K562 (cell line): ENCODE measurements around the gene ID1. TPM values are rescaled to one million over a fixed set of nuclear protein-coding genes. Genes with fewer than 3 reads are reported as not detected.

Experiments
- ARID1B ChIP-seq: fragments of 450-650 bp; IDR thresholded peaks from 2 replicates; pipeline ENCODE4 v1.6.1; 2016; ENCODE audit warnings: antibody characterized with exemption, mild to moderate bottlenecking, inconsistent platforms
- BACH1 ChIP-seq: fragments of 200-800 bp; sonication (Bioruptor generic); IDR thresholded peaks from 2 replicates; pipeline ENCODE4 v1.6.1; 2016; ENCODE audit warnings: missing genetic modification characterization, missing compliant biosample characterization
- CEBPZ ChIP-seq: fragments of 150-350 bp; IDR thresholded peaks from 2 replicates; pipeline ENCODE4 v1.6.1; 2014; ENCODE audit warnings: low read depth, mild to moderate bottlenecking, low read length, borderline replicate concordance
- HMG20A ChIP-seq: fragments of 450-650 bp; formaldehyde crosslinking; conservative IDR thresholded peaks from 2 replicates; pipeline ENCODE4 v1.4.0; 2020; ENCODE audit warnings: mild to moderate bottlenecking, mixed read lengths
- MBD1 ChIP-seq: fragments of 250-450 bp; sonication (Bioruptor Pico); IDR thresholded peaks from 2 replicates; pipeline ENCODE4 v1.8.0; 2022; ENCODE audit warnings: inconsistent platforms
- MTA3 ChIP-seq: fragments of 450-650 bp; formaldehyde crosslinking; IDR thresholded peaks from 2 replicates; pipeline ENCODE4 v1.6.1; 2017; ENCODE audit warnings: mild to moderate bottlenecking, borderline replicate concordance
- MXI1 ChIP-seq: IDR thresholded peaks from 2 replicates; pipeline ENCODE4 v1.6.1; 2011; ENCODE audit warnings: low read depth, mild to moderate bottlenecking, improper control_type of control experiment, low read length
- POLR2A ChIP-seq: fragments of 450-650 bp; conservative IDR thresholded peaks from 2 replicates; pipeline ENCODE4 v1.6.1; 2016
- SAFB2 ChIP-seq: fragments of 200-400 bp; formaldehyde crosslinking; IDR thresholded peaks from 2 replicates; pipeline ENCODE4 v1.6.1; 2018; ENCODE audit warnings: borderline replicate concordance, low read length, low read depth, moderate library complexity; ENCODE audit not compliant: severe bottlenecking
- SMAD3 ChIP-seq: fragments of 450-650 bp; formaldehyde crosslinking; conservative IDR thresholded peaks from 2 replicates; pipeline ENCODE4 v1.4.0; 2020; ENCODE audit warnings: mild to moderate bottlenecking
- TAF1 ChIP-seq: IDR thresholded peaks from 2 replicates; pipeline ENCODE4 v1.6.1; 2011; ENCODE audit warnings: mild to moderate bottlenecking, low read length, moderate library complexity; ENCODE audit not compliant: insufficient read depth, control insufficient read depth, severe bottlenecking; ENCODE audit errors: extremely low read depth
- TCF15 ChIP-seq: fragments of 250-450 bp; sonication (Bioruptor Pico); IDR thresholded peaks from 2 replicates; pipeline ENCODE4 v1.8.0; 2022; ENCODE audit warnings: moderate library complexity, mild to moderate bottlenecking, inconsistent platforms
- TFE3 ChIP-seq: fragments of 450-650 bp; formaldehyde crosslinking; IDR thresholded peaks from 2 replicates; pipeline ENCODE4 v1.4.0; 2020; ENCODE audit warnings: mild to moderate bottlenecking, mixed read lengths
- TGIF2 ChIP-seq: sonication (generic); formaldehyde crosslinking; IDR thresholded peaks from 2 replicates; pipeline ENCODE4 v1.8.1; 2022; ENCODE audit warnings: mild to moderate bottlenecking, missing genetic modification reagents, moderate library complexity
- ZBTB49 ChIP-seq: sonication (generic); formaldehyde crosslinking; IDR thresholded peaks from 2 replicates; pipeline ENCODE4 v1.8.0; 2022; ENCODE audit warnings: missing genetic modification reagents, mild to moderate bottlenecking, borderline replicate concordance
- ZC3H4 ChIP-seq: sonication (generic); formaldehyde crosslinking; IDR thresholded peaks from 2 replicates; pipeline ENCODE4 v1.9.0; 2021; ENCODE audit warnings: missing genetic modification reagents, borderline replicate concordance
- polyA plus RNA-seq, 8 experiments: library from polyadenylated mRNA; depleted of rRNA in 4 of 8; stranded (reverse) in 5 of 8; unstranded in 3 of 8; fragments of >200 nt; fragmentation: Nextera tagmentation in 2 of 8; fragmentation: Illumina TruSeq in 1 of 8; extraction: Ambion mirVana in 2 of 8; extraction: Trizol in 1 of 8; gene quantifications; 2 replicates each; pipeline versions ENCODE4 v1.2.1 to v1.2.3, GENCODE V29; 2011 to 2014; ENCODE audit warnings: inconsistent platforms in 1 of 8, missing spikeins in 1 of 8
- total RNA-seq, 7 experiments: library from RNA; depleted of rRNA in 6 of 7; stranded (reverse); fragments of >200 nt in 6 of 7; fragmentation: Illumina TruSeq in 2 of 7; extraction: Trizol in 2 of 7; gene quantifications; 2 replicates each; pipeline versions ENCODE4 v1.2.1 to v1.2.3, GENCODE V29; 2011 to 2021; ENCODE audit warnings: low replicate concordance in 1 of 7

ID1 gene
- total and polyA plus RNA-seq, 9 of the 15 experiments (the other 6 are each of a cell fraction or from before 2014, with no cell fraction given): 1.4 to 358 (median 65.0) TPM

GRCh38 chr20:31605031-31605901 is at the start of gene ID1 (continued):
- TF ChIP-seq MTA3: peak; percentile 99
- peak; percentile 95; the same call in 1 of the 2 replicates for TF ChIP-seq ZC3H4 (CRISPR knock-in tag)
- TF ChIP-seq ZBTB49: no peak; the same call in 1 of the 2 replicates
- TF ChIP-seq SAFB2: no peak
- TF ChIP-seq BACH1 (tag): no peak
- TF ChIP-seq CEBPZ: no peak
- TF ChIP-seq HMG20A (CRISPR knock-in tag): no peak
- TF ChIP-seq MXI1: peak; percentile 80
- TF ChIP-seq TGIF2 (CRISPR knock-in tag): peak; percentile 50; the same call in 1 of the 2 replicates
- no peak for TF ChIP-seq SMAD3 (CRISPR knock-in tag)
- TF ChIP-seq TAF1: peak; percentile 88
- peak; percentile 37; the same call in 1 of the 2 replicates for TF ChIP-seq ARID1B
- no peak for TF ChIP-seq MBD1 (CRISPR knock-in tag)
- TF ChIP-seq TCF15 (CRISPR knock-in tag): no peak
- TF ChIP-seq TFE3 (CRISPR knock-in tag): no peak
- peak; percentile 100 for TF ChIP-seq POLR2A
